ENCODE measurements around the gene RPS18.
"Not testable (repeated sequence)": the region's sequence is repeated elsewhere in the genome, so short reads cannot be mapped to it uniquely, and the experiment has no call there.

The RPS18 gene

DNA sequence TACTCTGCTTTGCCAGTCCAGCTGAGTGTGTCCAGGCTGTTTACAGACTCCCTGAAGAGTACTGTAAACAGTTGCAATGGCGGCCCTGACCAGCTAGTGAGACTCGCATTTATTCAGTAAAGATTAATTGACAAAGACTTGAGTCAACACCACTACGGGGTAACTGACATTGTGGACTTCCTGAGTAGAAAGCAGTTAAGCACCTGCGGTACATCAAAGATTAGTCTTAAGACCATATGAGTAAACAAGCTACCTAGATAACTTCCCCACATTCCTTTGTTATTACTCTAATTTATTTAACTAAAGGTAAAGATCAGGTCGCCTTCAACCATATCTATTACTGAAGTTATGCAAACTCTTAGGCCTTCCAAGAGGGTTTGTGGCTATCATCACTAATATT lies 12.8 kb upstream of the RPS18 start:
- Histone ChIP-seq H3K4me3 (replicated peaks; ENCODE audit: low read depth, low read length) (no peak overlapping the region), H3K27me3 (replicated peaks; ENCODE audit: control insufficient read depth, insufficient read depth, low read length) (no peaks in the 10 kb centered on the region), H3K36me3 (ENCODE audit: control insufficient read depth, insufficient read depth, low read length) (peaks cover 5% of the 10 kb centered on the region)
- TF ChIP-seq, protein P1, sequence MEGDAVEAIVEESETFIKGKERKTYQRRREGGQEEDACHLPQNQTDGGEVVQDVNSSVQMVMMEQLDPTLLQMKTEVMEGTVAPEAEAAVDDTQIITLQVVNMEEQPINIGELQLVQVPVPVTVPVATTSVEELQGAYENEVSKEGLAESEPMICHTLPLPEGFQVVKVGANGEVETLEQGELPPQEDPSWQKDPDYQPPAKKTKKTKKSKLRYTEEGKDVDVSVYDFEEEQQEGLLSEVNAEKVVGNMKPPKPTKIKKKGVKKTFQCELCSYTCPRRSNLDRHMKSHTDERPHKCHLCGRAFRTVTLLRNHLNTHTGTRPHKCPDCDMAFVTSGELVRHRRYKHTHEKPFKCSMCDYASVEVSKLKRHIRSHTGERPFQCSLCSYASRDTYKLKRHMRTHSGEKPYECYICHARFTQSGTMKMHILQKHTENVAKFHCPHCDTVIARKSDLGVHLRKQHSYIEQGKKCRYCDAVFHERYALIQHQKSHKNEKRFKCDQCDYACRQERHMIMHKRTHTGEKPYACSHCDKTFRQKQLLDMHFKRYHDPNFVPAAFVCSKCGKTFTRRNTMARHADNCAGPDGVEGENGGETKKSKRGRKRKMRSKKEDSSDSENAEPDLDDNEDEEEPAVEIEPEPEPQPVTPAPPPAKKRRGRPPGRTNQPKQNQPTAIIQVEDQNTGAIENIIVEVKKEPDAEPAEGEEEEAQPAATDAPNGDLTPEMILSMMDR (IDR thresholded peaks at IDR 0.05; ENCODE audit: insufficient read depth, low read length, poor library complexity, severe bottlenecking), result no peak
- no peak for DNase-seq (ENCODE audit: extremely low read depth, insufficient read length)

DNA sequence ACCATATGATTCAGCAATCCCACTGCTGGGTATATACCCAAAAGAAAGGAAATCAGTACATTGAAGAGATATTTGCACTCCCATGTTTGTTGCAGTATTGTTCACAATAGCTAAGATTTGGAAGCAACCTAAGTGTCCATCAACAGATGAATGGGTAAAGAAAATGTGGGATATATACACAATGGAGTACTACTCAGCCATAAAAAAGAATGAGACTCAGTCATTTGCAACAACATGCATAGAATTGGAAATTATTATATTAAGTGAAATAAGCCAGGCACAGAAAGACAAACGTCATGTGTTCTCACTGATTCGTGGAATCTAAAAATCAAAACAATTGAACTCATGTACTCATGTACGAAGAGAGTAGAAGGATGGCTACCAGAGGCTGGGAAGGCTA lies 9.4 kb upstream of the RPS18 start:
- H3K27me3 ChIP-seq (replicated peaks; ENCODE audit: control insufficient read depth, insufficient read depth, low read length), result not testable (repeated sequence)
- H3K36me3 ChIP-seq (ENCODE audit: control insufficient read depth, insufficient read depth, low read length), result peaks cover 20% of the 10 kb centered on the region

DNA sequence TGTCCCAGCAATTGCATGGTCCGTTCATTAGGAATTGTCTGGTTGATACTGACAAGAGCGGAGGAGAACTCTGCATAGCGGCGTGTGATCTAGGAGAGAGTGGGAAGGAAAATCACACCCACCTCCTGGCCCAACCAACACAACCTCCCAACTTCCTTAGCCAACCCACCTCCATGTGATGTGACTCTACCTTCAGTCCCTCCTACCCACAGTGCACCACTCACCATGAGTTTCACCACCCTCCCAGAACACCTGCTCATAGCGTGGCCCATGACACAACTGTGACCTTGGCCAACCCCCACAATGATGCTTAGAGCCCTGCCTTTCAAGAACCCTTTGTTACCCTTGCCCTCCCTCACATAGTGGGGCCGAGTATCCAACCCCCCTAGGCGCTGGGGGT lies 7.9 kb upstream of the RPS18 start:
- no peak for DNase-seq (ENCODE audit: extremely low read depth, insufficient read length)
- H3K36me3 ChIP-seq (ENCODE audit: control insufficient read depth, insufficient read depth, low read length), result peaks cover 27% of the 10 kb centered on the region
- H3K4me3 ChIP-seq (replicated peaks; ENCODE audit: low read depth, low read length), result no peak overlapping the region
- H3K27me3 ChIP-seq (replicated peaks; ENCODE audit: control insufficient read depth, insufficient read depth, low read length), result no peaks in the 10 kb centered on the region
- TF ChIP-seq, protein P1 (IDR thresholded peaks at IDR 0.05; ENCODE audit: insufficient read depth, low read length, poor library complexity, severe bottlenecking), result no peak

More for the DNA sequence above, 9.4 kb upstream of the RPS18 start:
- H3K4me3 ChIP-seq (replicated peaks; ENCODE audit: low read depth, low read length); DNase-seq (ENCODE audit: extremely low read depth, insufficient read length): not testable (repeated sequence)

- H3K27me3 ChIP-seq (replicated peaks; ENCODE audit: control insufficient read depth, insufficient read depth, low read length), result no peaks in the 10 kb centered on the region
- peaks cover 28% of the 10 kb centered on the region for H3K36me3 ChIP-seq (ENCODE audit: control insufficient read depth, insufficient read depth, low read length)
- H3K4me3 ChIP-seq (replicated peaks; ENCODE audit: low read depth, low read length), result peak overlapping the region; percentile 67
- DNase-seq (ENCODE audit: extremely low read depth, insufficient read length), result no peak
- TF ChIP-seq, protein P1 (IDR thresholded peaks at IDR 0.05; ENCODE audit: insufficient read depth, low read length, poor library complexity, severe bottlenecking), result no peak
Observed at GRCh38 chr6:33271117-33271467, 783 bp upstream of the RPS18 start.

DNA sequence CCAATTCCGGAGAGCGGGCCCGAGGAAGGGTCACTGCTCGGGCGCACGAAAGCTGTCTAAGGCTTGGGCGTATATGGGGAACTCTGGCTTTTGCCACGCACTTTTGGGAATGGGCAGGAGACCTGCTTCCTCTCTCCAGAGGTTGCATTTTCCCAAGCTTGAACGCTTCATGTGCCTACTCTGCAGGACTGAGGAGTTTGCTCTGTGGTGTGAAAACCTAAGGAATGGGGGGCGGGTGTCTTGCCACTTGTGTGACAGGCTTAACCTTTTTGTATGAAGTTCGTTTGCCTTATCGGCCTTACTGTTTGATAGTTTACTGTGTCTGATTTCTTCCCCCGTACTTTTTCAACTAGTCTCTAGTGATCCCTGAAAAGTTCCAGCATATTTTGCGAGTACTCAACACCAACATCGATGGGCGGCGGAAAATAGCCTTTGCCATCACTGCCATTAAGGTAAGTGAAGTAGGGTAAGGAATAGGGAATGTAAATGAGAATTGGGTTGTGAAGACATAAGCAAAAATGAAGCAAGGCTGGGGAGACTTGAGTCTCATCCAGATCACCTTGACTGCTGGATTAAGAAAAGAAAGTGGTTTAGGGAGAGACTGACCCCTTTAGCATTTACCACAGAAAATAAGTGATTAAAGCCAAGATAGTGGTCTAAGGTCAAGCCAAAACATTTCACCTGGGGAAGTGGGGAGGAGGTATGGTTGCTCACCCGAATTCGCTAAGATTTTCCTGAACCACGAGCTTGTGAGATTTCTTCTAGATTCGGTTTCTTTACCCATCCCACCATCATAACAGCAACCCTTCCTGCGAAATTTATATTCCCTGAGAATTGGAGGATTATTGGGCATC lies 627 bp downstream of the RPS18 start:
- Histone ChIP-seq H3K4me3 (replicated peaks; ENCODE audit: low read depth, low read length) (peak overlapping the region; percentile 66), H3K27me3 (replicated peaks; ENCODE audit: control insufficient read depth, insufficient read depth, low read length) (no peaks in the 10 kb centered on the region), H3K36me3 (ENCODE audit: control insufficient read depth, insufficient read depth, low read length) (peaks cover 21% of the 10 kb centered on the region)
- TF ChIP-seq, protein P1 (IDR thresholded peaks at IDR 0.05; ENCODE audit: insufficient read depth, low read length, poor library complexity, severe bottlenecking), result no peak
- DNase-seq (ENCODE audit: extremely low read depth, insufficient read length), result no peak

DNA sequence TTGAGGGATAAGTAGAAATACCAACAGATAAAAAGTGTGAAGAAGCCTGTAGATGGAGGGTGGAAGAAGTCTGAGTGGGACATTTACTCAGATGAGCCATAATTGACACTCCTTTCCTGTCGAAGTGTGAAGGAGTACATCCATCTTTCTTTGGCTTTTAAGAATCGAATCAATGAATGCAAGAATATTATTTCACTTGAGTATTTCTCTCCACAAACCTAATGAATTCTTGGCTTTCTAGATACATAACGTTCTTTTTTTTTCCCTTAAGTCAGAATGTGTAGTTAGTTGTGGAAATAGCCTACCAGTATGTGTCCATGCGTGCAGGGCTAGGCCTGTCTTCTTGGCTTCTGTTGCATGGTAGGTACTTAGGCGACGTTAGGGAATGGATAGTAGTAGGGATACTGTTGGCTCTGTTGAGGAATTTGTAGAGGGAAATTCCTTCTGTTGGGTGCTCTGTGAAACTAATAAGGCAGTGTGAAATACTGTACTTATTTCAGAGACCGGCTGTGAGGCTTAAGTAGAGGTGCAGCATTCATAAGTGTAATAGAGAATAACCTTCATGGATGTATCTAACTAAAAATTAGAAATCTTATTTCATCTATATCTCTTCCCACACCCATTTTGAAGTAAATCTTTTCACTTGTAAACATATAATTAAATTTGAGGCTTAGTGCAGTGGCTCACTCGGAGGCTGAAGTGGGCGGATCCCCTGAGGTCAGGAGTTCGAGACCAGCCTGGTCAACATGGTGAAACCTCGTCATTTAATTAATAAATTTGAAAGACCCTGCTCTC lies 1.5 kb downstream of the RPS18 start:
- TF ChIP-seq, protein P1 (IDR thresholded peaks at IDR 0.05; ENCODE audit: insufficient read depth, low read length, poor library complexity, severe bottlenecking), result no peak
- Histone ChIP-seq H3K27me3 (replicated peaks; ENCODE audit: control insufficient read depth, insufficient read depth, low read length) (no peaks in the 10 kb centered on the region), H3K4me3 (replicated peaks; ENCODE audit: low read depth, low read length) (peak overlapping the region; percentile 66), H3K36me3 (ENCODE audit: control insufficient read depth, insufficient read depth, low read length) (peaks cover 19% of the 10 kb centered on the region)
- no peak for DNase-seq (ENCODE audit: extremely low read depth, insufficient read length)
